ENCODE measurements around the gene SNX17.
"Not testable (repeated sequence)": the region's sequence is repeated elsewhere in the genome, so short reads cannot be mapped to it uniquely, and the experiment has no call there.

SNX17 gene

GRCh38 chr2:27351802-27352598, 18.4 kb upstream of the SNX17 start:
- no peak for DNase-seq
- H3K27ac ChIP-seq: no peak overlapping the region
- H3K27me3 ChIP-seq (ENCODE audit: insufficient read depth, low read depth, severe bottlenecking): no peaks in the 10 kb centered on the region
- H3K4me3 ChIP-seq (ENCODE audit: low read depth, low read length): no peak overlapping the region
- H3K36me3 ChIP-seq: peaks cover 20% of the 10 kb centered on the region
- no peak for TF ChIP-seq CTCF (IDR thresholded peaks at IDR 0.05; ENCODE audit: low read depth, low read length)
- H3K9me3 ChIP-seq (ENCODE audit: severe bottlenecking): no peaks in the 10 kb centered on the region

GRCh38 chr2:27353386-27353761, 17.0 kb upstream of the SNX17 start:
- H3K4me3 ChIP-seq (ENCODE audit: low read depth, low read length); H3K9me3 ChIP-seq (ENCODE audit: severe bottlenecking); DNase-seq; H3K27me3 ChIP-seq (ENCODE audit: insufficient read depth, low read depth, severe bottlenecking): not testable (repeated sequence)
- Histone ChIP-seq H3K27ac (peak overlapping the region; percentile 94), H3K36me3 (peaks cover 24% of the 10 kb centered on the region)

GRCh38 chr2:27353762-27354596, 16.4 kb upstream of the SNX17 start:
- H3K27ac ChIP-seq: peak overlapping the region; percentile 94
- no peaks in the 10 kb centered on the region for H3K9me3 ChIP-seq (ENCODE audit: severe bottlenecking)
- no peaks in the 10 kb centered on the region for H3K27me3 ChIP-seq (ENCODE audit: insufficient read depth, low read depth, severe bottlenecking)
- H3K36me3 ChIP-seq: peaks cover 27% of the 10 kb centered on the region
- TF ChIP-seq CTCF (IDR thresholded peaks at IDR 0.05; ENCODE audit: low read depth, low read length): no peak
- peak; percentile 81 for DNase-seq
- no peak overlapping the region for H3K4me3 ChIP-seq (ENCODE audit: low read depth, low read length)

- H3K4me3 ChIP-seq (ENCODE audit: low read depth, low read length): no peak overlapping the region
- DNase-seq: no peak
- H3K36me3 ChIP-seq: peaks cover 24% of the 10 kb centered on the region
- peak overlapping the region; percentile 94 for H3K27ac ChIP-seq
- no peaks in the 10 kb centered on the region for H3K27me3 ChIP-seq (ENCODE audit: insufficient read depth, low read depth, severe bottlenecking)
- TF ChIP-seq CTCF (IDR thresholded peaks at IDR 0.05; ENCODE audit: low read depth, low read length): no peak
- no peaks in the 10 kb centered on the region for H3K9me3 ChIP-seq (ENCODE audit: severe bottlenecking)
These were observed 15.9 kb upstream of the SNX17 start for GRCh38 chr2:27354597-27354927.

- peak; percentile 70 for DNase-seq
- TF ChIP-seq CTCF (IDR thresholded peaks at IDR 0.05; ENCODE audit: low read depth, low read length): no peak
- Histone ChIP-seq H3K27me3 (ENCODE audit: insufficient read depth, low read depth, severe bottlenecking) (no peaks in the 10 kb centered on the region), H3K27ac (peak overlapping the region; percentile 94), H3K4me3 (ENCODE audit: low read depth, low read length) (peak overlapping the region; percentile 90), H3K9me3 (ENCODE audit: severe bottlenecking) (peaks cover 4% of the 10 kb centered on the region), H3K36me3 (peaks cover 18% of the 10 kb centered on the region)
These were observed 14.4 kb upstream of the SNX17 start for GRCh38 chr2:27356056-27356381.

- Histone ChIP-seq H3K9me3 (ENCODE audit: severe bottlenecking) (peaks cover 5% of the 10 kb centered on the region), H3K36me3 (peaks cover 22% of the 10 kb centered on the region), H3K4me3 (ENCODE audit: low read depth, low read length) (peak within 1 kb of the TSS; percentile 90), H3K27ac (peak within 1 kb of the TSS; percentile 94), H3K27me3 (ENCODE audit: insufficient read depth, low read depth, severe bottlenecking) (no peaks in the 10 kb centered on the region)
- peak; percentile 11; the same call in 1 of the 2 replicates for TF ChIP-seq CTCF (IDR thresholded peaks at IDR 0.05; ENCODE audit: low read depth, low read length)
- DNase-seq: peak; percentile 99
These were observed 13.8 kb upstream of the SNX17 start, which contains the start of gene GTF3C2 for GRCh38 chr2:27356382-27357181. TSS of gene GTF3C2 (minus strand) at chr2:27356764. CDS start at chr2:27343554, 13,210 bp downstream.

All from WERI-Rb-1 (cell line).